ENCODE data around the gene RNF130. TPM values are rescaled to one million over a fixed set of nuclear protein-coding genes. Genes with fewer than 3 reads are reported as not detected.
A peak's percentile ranks its signal among the peaks of the same experiment; 100 is the strongest.

RNF130 gene
- polyA plus RNA-seq, 3 donors from 2014 or later, result 24.8 to 42.8 (median 38.2) TPM

DNA sequence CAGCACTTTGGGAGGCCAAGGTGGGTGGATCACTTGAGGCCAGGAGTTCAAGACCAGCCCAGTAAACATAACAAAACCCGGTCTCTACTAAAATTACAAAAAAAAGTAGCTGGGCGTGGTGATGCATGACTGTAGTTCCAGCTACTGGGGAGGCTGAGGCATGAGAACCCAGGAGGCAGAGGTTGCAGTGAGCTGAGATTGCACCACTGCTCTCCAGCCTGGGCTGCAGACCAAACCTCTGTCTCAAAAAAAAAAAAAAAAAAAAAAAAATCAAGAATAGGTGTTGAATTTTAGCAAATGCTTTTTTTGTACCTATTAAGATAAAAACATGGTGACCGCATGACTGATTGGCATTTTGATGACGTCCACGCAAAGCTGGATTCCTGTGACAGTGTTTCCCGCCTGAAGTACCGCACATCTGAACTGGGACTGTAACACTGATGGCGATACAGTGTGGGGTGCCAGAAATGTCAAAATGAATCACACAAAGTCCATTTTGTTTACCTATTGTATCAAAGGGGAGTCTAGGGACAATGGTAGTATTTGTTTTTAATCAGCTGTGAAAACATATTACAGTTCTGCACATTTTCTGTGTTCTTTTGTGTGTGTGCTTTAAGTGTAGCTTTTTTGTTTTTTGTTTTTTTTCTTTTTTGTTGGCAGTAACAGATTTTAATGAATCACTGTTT, 140.6 kb downstream of the RNF130 start:
- H3K36me3 Mint-ChIP-seq, result no peaks in the 10 kb centered on the region
- H3K4me1 Mint-ChIP-seq, result no peaks in the 10 kb centered on the region
- H3K4me3 Mint-ChIP-seq, result no peak overlapping the region
- H3K27ac Mint-ChIP-seq, result no peak overlapping the region
- H3K9me3 Mint-ChIP-seq, result no peaks in the 10 kb centered on the region
- peaks cover 0 to 3% (median under 1%) of the 10 kb centered on the region in 3 donors for H3K27me3 Mint-ChIP-seq (ENCODE audit: low read depth in 3 of 3)
- DNase-seq, result no peak

DNA sequence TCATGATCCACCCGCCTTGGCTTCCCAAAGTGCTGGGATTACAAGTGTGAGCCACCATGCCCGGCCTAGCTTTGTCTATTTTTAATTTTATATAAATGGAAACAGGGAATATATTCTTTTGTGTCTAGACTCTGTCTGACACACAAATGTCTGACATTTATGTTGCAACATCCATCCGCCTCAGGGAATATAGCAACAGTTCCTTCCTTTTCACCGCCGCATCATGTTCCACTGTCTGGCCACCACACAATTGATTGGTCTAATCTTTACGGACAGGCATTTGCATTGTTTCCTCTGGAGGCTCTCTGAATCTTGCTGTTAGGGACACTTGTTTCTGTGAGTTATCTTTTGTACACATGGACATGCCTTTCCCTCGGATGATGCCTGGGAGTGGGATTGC, 143.7 kb downstream of the RNF130 start:
- H3K27me3 Mint-ChIP-seq (ENCODE audit: low read depth in 3 of 3), result peaks cover 0 to 4% (median 2%) of the 10 kb centered on the region in 3 donors
- H3K9me3 Mint-ChIP-seq, result no peaks in the 10 kb centered on the region
- H3K4me3 Mint-ChIP-seq, result no peak overlapping the region
- no peaks in the 10 kb centered on the region for H3K4me1 Mint-ChIP-seq
- H3K27ac Mint-ChIP-seq, result no peak overlapping the region
- no peaks in the 10 kb centered on the region for H3K36me3 Mint-ChIP-seq
- no peak for DNase-seq

DNA sequence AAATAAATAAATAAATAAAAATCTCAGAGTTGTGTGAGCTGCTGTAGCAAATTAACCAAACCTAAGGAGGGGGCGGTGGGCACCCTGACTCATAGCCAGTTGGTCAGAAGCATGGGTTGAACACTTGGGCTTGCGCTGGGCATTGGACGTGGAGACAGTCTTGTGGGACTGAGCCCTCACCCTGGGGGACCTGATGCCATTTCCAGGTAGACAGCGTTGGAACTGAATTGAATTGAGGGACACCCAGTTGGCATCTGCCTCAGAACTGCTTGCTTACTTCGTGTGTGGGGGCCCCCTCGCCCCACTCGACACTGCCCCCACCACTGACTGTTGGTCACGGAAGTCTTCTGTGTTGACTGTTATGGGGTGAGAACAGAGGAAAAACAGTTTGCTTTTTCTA, 144.9 kb downstream of the RNF130 start:
- peaks cover 0 to 4% (median 2%) of the 10 kb centered on the region in 3 donors for H3K27me3 Mint-ChIP-seq (ENCODE audit: low read depth in 3 of 3)
- H3K36me3 Mint-ChIP-seq, result no peaks in the 10 kb centered on the region
- no peaks in the 10 kb centered on the region for H3K4me1 Mint-ChIP-seq
- H3K9me3 Mint-ChIP-seq, result no peaks in the 10 kb centered on the region
- no peak overlapping the region for H3K27ac Mint-ChIP-seq
- DNase-seq, result no peak
- no peak overlapping the region for H3K4me3 Mint-ChIP-seq

DNA sequence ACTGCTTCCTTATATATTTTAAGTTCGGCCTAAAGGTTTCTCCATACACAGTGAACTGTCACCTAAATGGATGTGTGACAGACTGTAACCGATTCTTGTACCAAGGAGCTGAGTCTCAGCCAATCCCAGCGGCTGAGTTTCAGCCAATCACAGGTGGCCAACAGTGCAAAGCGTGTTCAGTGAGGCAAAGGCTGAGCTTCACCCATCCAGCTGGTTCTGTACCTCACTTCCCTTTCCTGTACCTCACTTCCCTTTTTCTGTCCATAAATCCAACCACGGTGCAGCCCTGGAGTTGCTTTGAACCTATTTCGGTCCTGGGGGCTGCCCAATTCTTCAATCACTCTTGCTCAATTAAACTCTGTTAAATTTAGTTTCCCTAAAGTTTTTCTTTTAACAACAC, 148.1 kb downstream of the RNF130 start:
- Mint-ChIP-seq H3K4me1 (peaks cover 4 to 8% of the 10 kb centered on the region in 2 donors), H3K36me3 (no peaks in the 10 kb centered on the region), H3K9me3 (no peaks in the 10 kb centered on the region), H3K4me3 (no peak overlapping the region), H3K27me3 (ENCODE audit: low read depth in 3 of 3) (peaks cover 0 to 4% (median 0%) of the 10 kb centered on the region in 3 donors), H3K27ac (no peak overlapping the region)
- no peak for DNase-seq

DNA sequence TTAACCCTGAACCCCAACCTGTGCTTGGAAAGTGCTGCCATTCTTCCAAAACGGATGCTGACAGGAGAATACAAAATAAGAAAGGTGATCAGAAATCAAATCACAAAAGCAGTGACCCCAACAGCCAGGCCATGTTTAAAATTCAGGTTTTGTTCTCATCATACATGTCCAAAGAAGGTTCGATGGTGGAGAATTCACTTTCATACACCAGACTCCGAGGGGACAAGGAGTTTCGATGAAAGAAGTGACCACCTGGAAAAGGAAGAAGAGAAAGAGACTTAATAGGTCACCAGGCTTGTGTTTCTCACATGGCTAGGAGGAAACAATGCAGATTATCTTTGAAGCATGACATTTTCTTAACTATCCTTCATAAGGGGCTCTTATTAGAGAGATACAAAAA, 151.4 kb downstream of the RNF130 start:
- no peak overlapping the region for H3K4me3 Mint-ChIP-seq
- no peaks in the 10 kb centered on the region for H3K36me3 Mint-ChIP-seq

DNA sequence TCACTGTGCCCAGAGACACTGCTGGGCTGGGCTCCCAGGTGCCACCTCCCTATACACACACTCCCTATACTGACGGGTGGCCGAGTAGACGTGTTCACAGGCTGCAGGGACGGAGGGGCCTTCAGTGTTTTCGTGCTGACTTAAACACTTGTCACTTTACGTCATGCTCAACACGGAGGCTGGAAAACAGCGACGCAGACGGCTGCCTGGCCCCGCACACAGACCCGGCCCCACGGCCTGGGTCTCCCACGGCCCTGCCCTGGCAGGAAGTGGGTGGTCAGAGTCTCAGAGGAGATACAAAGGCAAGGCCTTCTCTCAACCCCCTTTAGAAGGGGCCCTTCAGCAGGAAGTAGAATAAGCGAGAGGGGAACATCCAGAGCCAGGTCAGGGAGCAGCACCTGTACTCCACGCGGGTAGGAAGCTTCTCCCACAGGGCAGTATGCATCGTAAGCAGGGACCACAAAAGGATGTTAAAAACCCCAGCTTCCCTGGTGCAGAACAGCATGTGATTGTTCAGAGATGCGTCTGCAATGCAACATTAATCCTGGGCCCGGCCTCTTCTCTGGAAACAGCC, 152.0 kb downstream of the RNF130 start:
- peak in 1 of 3 donors; percentile 28 for DNase-seq
- Mint-ChIP-seq H3K27me3 (ENCODE audit: low read depth in 3 of 3) (peaks cover 0 to 4% (median 2%) of the 10 kb centered on the region in 3 donors), H3K4me1 (peaks cover 8 to 10% of the 10 kb centered on the region in 2 donors), H3K9me3 (no peaks in the 10 kb centered on the region), H3K36me3 (no peaks in the 10 kb centered on the region), H3K4me3 (no peak overlapping the region), H3K27ac (peak overlapping the region in 3 of 6 donors; percentile 59 to 76 (median 66))

More for the DNA sequence above, 151.4 kb downstream of the RNF130 start:
- H3K9me3 Mint-ChIP-seq, result no peaks in the 10 kb centered on the region
- H3K27ac Mint-ChIP-seq, result no peak overlapping the region
- peaks cover 0 to 4% (median 2%) of the 10 kb centered on the region in 3 donors for H3K27me3 Mint-ChIP-seq (ENCODE audit: low read depth in 3 of 3)
- DNase-seq, result no peak
- H3K4me1 Mint-ChIP-seq, result peaks cover 8 to 10% of the 10 kb centered on the region in 2 donors

DNA sequence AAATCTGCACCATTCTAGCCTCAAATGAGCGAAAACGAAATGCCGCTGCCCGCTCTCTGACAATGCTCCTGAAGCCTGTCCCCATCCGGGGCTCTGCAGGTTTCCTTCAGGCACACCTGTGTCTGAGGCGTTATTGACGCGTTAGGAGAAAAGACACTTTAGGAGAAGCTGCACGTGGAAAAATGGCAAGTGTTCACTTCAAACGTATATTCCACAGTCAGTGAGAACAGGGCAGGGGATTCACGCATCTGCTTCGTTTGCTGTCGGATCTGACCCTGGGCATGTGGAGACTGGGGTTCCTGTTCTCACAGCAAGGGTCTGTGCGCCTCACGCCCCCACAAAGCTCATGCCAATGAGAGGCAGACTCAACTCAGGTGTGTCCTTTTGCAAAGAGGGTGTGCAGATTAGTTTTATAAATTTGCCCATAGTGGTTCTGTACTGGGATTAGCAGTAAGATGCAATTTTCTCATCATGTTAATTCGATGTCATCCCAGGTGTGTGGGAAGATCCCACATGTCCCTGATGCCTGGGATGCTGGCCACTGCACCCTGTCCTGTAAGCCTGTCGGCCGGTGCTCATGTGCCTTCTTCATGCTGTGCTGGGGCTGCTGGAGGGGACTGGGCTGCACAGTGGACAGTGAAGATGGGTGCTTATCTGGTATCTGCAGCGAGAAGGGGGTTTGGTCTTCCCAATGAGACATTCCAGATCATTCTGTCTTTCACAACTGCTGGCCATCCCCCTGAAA, 152.6 kb downstream of the RNF130 start:
- no peak for DNase-seq
- peaks cover 0 to 4% (median 2%) of the 10 kb centered on the region in 3 donors for H3K27me3 Mint-ChIP-seq (ENCODE audit: low read depth in 3 of 3)
- H3K36me3 Mint-ChIP-seq, result no peaks in the 10 kb centered on the region
- H3K4me3 Mint-ChIP-seq, result no peak overlapping the region
- peak overlapping the region in 3 of 6 donors; percentile 59 to 76 (median 66) for H3K27ac Mint-ChIP-seq
- H3K4me1 Mint-ChIP-seq, result peaks cover 13 to 15% of the 10 kb centered on the region in 2 donors
- no peaks in the 10 kb centered on the region for H3K9me3 Mint-ChIP-seq

DNA sequence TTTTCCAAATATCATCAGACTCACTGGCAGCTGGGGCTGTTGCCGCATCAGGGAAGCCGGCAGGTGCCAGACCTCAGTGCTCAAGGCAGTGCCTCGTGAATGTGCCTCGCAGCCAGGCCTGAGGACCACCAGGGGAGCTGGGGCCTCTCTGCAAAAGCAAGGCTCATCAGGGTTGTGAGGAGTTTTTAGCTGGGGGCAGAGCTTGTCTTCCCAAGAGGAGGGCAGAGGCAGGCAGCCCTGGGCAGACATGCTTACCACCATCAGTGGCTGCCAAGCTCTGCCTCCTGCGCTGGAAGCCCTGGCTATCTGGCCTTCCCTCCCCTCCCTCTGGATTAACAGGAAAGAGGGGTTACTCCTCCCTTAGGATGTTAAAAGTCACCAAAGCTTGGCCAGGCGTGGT, 155.0 kb downstream of the RNF130 start:
- Mint-ChIP-seq H3K9me3 (no peaks in the 10 kb centered on the region), H3K27ac (no peak overlapping the region), H3K27me3 (ENCODE audit: low read depth in 3 of 3) (peaks cover 0 to 4% (median 2%) of the 10 kb centered on the region in 3 donors), H3K4me3 (no peak overlapping the region), H3K4me1 (peaks cover 15 to 19% of the 10 kb centered on the region in 2 donors), H3K36me3 (no peaks in the 10 kb centered on the region)
- DNase-seq, result no peak

DNA sequence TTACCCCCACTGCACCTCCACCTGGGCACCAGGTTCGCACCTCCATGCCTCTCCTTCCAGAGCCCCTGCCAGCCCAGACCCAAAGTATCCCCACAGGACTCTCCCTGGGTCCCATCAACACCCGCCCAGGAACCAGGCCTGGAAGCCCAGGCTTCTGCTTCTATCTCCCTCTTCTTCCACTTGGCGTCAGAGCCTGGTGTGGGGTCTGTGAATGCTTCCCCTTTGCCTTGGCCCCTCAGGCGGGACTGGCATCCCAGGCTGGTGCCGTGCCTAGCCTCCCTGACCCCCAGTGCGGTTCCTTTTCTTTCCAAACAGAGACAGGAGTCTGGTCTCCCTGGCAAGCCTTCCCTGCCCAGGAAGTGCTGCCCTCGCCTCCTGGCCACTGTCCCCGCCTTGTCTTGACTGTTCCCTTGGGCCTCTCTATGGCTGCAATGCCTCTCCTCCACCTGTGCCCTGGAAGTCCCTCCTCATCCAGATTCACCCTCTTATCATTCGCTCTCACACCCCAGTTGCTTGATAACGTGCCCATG, 156.1 kb downstream of the RNF130 start:
- Mint-ChIP-seq H3K36me3 (no peaks in the 10 kb centered on the region), H3K4me3 (peak overlapping the region in 1 of 5 donors; percentile 11), H3K9me3 (no peaks in the 10 kb centered on the region), H3K27ac (peak overlapping the region in 3 of 6 donors; percentile 44 to 61 (median 45)), H3K4me1 (peaks cover 15 to 19% of the 10 kb centered on the region in 2 donors), H3K27me3 (ENCODE audit: low read depth in 3 of 3) (peaks cover 0 to 4% (median 2%) of the 10 kb centered on the region in 3 donors)
- no peak for DNase-seq

DNA sequence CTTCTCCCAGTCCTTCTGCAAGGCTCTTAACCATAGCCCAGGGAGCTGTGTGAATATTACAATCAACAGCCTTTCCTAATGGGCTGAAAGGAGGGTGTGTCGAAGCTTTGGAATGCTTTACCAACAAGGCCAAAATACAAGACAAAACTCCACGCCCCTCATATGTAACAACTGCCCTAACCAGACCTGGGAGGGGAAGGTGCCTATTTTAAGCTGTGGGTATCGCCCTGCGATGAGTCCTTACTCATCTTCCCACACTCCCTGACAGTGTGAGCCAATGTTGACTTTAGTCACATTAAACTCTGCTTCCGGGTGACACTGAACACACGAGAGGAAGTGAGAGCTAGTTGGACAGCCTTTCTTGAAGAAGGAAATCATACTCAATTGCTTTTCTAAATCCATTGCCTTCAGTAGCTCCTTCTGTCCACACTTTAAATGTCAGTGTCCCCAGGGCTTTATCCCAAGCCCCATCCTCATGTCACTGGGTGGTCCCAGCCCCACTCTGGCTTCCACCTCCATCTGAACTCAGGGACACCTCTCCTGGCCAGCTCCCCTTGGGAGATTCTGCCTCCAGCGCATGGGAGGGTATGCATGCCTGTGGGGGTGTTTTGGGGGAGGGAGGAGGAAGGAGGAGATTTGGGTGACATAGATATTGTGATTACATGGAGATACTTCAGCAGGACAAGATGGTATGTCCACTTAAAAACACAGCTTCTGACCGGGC, 157.4 kb downstream of the RNF130 start:
- Mint-ChIP-seq H3K36me3 (no peaks in the 10 kb centered on the region), H3K4me1 (peaks cover 6 to 18% of the 10 kb centered on the region in 2 donors), H3K4me3 (peak overlapping the region in 1 of 5 donors; percentile 21), H3K27ac (peak overlapping the region in 4 of 6 donors; percentile 10 to 81 (median 42)), H3K27me3 (ENCODE audit: low read depth in 3 of 3) (peaks cover 0 to 4% (median 2%) of the 10 kb centered on the region in 3 donors), H3K9me3 (no peaks in the 10 kb centered on the region)
- DNase-seq, result no peak

DNA sequence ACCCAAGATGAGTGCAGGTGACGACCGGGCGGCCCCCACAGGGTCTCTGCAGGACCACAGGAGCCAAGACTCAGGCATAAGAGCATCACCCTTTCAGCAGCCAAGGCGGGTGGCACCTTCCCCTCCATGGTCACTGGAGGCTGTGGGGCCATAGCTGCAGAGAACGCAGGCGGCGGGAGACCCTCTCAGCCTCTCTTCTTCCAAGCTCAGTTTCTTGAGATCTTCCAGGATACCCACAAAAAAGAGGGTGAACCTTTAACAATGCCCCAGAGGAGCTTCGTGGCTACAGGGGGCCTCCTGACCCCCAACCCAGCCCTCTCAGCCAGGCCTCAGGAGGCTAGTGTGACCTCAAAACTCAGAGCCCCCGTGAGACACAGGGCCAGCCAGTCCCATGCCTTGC, 158.1 kb downstream of the RNF130 start:
- no peak for DNase-seq
- Mint-ChIP-seq H3K4me3 (no peak overlapping the region), H3K4me1 (peaks cover 6 to 18% of the 10 kb centered on the region in 2 donors), H3K27ac (no peak overlapping the region), H3K36me3 (no peaks in the 10 kb centered on the region), H3K9me3 (no peaks in the 10 kb centered on the region), H3K27me3 (ENCODE audit: low read depth in 3 of 3) (peaks cover 0 to 7% (median 2%) of the 10 kb centered on the region in 3 donors)

DNA sequence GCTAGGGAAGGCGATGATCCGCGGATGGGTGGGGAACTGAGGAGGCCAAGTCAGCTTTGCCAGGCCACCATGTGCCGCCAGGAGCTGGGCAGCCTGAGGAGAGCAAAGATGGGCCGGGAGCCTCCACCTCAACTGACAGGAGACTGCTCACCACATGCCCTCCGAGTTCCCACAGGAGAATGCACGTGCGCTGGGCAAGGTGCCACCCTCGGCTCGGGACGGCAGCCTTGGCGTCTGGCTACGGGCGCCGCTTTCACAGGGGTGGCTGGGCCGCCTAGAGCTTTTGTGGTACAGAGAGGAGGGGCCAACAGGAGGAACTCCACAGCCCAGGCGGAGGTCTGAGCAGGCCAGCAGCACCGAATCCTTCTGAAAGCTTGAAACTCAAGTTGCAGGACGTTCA, 158.6 kb downstream of the RNF130 start:
- Mint-ChIP-seq H3K27ac (no peak overlapping the region), H3K27me3 (ENCODE audit: low read depth in 3 of 3) (peaks cover 0 to 7% (median 3%) of the 10 kb centered on the region in 3 donors), H3K4me3 (no peak overlapping the region), H3K36me3 (no peaks in the 10 kb centered on the region), H3K9me3 (no peaks in the 10 kb centered on the region), H3K4me1 (peaks cover 6 to 19% of the 10 kb centered on the region in 2 donors)
- no peak for DNase-seq

DNA sequence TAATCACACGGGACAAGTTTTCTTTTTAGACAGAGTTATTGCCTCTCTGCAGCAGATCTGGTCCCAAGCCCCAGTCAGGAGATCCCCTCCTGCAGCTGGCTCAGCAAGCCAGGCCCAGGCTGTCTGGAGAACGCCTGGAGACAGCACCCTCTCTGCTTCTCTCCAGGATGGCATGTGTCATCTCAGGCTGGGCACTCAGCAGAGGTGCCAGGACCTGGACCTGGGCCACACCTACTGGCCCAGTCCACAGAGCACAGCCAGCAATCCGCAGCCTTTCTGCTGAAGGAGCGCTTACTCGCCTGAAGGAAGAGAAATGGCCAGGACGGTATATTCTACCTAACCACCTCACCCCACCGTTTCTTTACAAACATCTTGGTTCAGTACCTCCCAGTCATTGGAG, 159.2 kb downstream of the RNF130 start:
- no peak overlapping the region for H3K27ac Mint-ChIP-seq
- H3K9me3 Mint-ChIP-seq, result no peaks in the 10 kb centered on the region
- peaks cover 0 to 7% (median 4%) of the 10 kb centered on the region in 3 donors for H3K27me3 Mint-ChIP-seq (ENCODE audit: low read depth in 3 of 3)
- no peaks in the 10 kb centered on the region for H3K36me3 Mint-ChIP-seq
- no peak overlapping the region for H3K4me3 Mint-ChIP-seq
- no peak for DNase-seq
- H3K4me1 Mint-ChIP-seq, result peaks cover 6 to 19% of the 10 kb centered on the region in 2 donors
